ENCODE results near the gene NIPA2.
"Not testable (repeated sequence)": the region's sequence is repeated elsewhere in the genome, so short reads cannot be mapped to it uniquely, and the experiment has no call there.

NIPA2 gene

DNA sequence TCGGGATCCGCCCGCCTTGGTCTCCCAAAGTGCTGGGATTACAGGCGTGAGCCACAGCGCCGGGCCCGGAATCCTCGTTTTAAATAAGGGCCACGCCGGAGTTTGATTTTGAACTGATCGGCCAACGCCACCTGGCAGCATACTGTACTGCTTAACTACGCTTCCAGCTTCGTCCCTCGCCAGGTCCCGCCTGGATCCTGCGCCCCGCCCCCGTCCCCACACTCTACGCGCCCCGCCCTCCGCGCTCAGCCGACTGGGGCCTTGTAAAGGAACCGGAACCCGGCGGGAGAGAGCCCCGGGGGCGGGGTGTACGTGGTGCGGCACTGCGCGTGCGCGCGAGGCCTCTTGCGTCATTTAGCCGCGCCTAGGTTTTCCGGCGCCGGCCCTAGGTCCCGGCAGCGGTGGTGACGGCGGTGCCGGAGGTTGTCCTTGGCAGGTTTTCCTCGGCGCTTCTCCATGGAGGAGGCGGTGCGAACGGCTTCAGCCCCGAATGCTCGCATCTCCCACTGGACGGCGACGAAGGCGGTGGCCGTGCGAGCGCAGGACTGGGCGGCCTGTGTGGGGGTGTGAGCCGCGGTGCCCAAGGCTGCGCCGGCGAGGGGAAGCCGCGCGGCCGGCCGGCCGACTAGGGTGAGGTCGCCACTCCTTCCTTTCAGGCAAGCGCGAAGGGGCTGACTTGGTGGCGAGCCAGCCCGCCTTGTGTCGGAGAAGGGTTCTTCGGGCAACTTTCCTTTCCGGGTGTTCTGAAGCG, at the start of gene NIPA2:
NIPA2 (plus strand) TSS at position 375 of the 751 bp plus-strand sequence. CDS start 13,066 bp downstream, outside the sequence.
- DNase-seq, result peak; percentile 99 to 100

DNA sequence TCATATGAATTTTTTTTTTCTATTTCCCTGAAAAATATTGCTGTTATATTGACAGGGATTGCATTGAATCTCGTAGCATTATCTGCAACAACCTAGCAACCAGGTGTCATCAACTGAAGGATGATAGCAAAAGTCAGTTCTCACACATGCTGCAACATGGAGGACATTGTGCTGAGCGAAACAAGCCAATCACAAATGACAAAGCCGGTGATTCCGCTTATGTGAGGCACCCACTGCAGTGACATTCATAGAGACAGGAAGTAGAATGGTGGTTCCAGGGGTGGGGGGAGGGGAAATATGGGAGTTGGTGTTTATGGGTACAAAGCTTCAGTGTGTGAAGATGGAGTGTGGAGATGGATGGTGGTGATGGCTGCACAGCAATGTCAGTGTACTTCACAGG, 44.4 kb upstream of the NIPA2 start:
- DNase-seq, result no peak

DNA sequence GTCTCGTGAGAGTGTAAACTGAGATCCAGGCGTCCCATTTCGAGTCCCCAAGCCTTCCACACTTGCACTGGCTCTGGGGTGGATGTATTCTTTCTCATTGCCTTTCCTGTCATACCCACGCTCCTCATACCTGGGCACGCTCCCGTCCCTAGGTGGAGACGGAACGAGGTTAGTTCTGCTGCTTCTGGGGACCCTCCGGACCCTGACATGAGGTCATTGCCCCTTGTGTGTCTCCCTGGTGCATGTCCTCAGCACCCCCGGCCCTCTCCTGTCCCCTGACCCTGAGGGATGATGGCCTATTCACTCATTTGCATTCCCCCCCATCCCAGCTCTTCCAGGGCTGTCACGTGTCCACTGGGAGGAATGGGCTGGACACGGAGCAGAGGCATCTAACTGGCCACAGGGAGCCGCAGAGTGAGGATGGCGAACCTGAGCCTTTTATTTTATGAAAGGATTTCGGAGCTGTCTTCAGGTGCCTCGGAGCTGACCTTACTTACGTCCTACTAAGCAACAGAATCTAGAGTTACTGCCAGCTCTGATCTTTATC, 43.8 kb upstream of the NIPA2 start:
- no peak for DNase-seq

DNA sequence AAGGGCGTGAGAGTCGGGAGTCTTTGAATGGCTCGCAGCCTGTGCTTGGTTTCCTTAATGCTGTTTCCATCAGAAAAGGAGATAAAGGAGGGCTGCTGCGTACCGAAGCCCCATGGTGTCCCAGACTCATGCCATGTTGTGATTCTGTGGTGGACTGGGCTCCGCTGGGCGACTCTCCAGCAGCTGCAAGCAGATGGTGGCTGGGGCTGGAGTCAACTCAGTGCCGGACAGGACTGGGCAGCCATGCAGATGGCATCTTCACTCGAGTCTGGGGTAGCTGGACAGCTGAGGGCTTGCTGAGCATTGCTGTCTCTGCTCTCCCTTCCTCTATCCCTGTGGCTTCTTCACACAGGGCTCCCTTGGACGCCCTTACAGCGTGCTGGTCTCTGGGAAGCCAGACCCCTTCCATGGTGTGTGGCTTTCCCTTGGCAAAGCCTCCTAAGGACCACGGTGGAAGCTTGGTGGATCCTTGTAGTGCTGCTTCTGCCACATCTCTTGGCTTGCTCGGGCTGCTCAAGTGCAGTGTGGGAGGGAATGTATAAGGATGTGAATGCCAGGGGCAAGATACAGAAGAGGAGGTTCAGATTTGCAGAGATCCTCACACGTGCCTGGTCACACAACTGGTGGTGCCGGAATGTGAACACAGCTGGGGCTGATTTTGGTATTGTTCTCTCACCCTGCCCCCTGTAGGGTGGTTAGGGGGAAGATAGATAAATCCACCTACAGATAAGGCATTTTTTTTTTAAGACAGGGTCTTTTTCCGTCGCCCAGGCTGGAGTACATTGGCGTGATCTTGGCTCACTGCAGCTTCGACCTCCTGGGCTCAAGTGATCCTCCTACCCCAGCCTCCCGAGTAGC, 43.0 kb upstream of the NIPA2 start:
- no peak for DNase-seq

DNA sequence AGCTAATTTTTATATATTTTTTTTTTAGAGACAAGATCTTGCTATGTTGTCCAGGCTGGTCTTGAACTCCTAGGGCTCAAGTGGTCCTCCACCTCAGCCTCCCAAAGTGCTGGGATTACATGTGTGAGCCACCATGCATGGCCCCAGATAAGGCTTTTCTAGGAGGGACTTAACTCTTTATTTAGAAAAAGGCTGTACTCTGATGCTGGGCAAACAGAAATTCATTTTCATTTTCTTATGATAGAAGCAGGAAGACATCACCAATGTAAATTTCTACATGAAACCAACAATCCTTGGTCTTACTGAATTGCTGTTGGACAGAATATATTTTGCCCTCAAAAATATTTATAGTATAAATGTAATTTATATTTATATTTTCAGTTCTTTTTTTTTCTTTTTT, 42.4 kb upstream of the NIPA2 start:
- no peak for DNase-seq

DNA sequence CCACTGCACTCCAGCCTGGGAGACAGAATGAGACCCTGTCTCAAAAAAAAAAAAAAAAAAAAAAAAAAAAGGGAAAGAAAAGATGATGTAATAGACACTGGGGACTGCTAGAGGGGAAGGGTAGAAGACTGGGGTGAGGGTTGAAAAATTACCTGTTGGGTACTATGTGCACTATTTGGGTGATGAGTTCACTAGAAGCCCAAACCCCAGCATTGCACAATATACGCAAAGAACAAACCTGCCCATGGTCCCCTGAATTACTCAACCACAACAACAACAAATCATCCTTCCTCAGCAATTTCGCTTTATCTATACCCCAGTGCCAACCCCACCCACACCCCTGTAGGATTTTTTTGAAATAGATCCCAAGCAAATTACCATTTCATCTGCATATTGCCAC, 38.6 kb upstream of the NIPA2 start:
- DNase-seq, result no peak

DNA sequence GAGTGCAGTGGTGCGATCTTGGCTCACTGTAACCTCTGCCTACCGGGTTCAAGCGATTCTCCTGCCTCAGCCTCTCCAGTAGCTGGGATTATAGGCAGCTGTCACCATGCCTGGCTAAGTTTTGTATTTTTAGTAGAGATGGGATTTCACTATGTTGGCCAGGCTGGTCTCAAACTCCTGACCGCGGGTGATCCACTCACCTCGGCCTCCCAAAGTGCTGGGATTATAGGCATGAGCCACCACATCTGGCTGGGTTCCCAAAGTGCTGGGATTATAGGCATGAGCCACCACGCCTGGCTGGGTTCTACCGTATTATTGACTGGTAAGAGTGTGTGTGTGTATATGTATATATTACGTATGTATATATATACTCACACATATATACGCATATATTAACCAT, 35.5 kb upstream of the NIPA2 start:
- not testable (repeated sequence) for DNase-seq

DNA sequence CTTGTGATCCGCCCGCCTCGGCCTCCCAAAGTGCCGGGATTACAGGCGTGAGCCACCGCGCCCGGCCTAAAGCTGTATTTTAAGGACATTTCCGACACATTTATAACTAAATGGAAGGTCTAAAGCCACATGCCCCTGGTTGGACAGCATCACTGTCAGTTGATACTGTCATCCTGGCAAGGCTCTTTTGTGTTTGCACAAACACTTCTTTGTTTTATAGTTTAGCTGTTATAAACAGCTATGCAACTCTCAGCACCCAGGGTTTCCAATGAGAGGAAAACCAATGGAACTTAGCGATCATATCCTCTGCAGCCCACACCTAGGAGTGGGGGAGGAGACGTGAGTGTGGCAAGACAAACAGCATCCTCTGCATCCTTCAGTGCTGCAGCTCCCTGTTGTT, 32.3 kb upstream of the NIPA2 start:
- DNase-seq, result no peak

DNA sequence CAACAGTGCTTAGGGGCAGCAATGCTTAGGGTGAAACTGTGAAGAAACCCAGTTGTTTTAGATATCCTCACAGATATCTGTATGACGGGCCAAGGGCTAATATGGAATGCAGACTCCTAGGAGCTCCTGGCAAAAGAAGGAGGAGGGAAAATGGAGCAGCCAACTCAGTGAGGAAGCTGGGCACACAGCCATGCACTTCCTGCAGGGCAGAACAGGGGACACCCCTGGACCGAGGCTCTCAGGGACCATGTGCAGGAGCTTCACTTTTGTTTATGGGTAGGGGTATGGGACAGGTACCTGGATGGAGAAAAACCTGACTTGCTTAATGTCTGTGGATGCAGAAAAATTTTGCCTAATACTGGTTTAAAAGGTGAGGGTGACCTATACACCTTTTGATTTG, 31.8 kb upstream of the NIPA2 start:
- DNase-seq, result no peak

DNA sequence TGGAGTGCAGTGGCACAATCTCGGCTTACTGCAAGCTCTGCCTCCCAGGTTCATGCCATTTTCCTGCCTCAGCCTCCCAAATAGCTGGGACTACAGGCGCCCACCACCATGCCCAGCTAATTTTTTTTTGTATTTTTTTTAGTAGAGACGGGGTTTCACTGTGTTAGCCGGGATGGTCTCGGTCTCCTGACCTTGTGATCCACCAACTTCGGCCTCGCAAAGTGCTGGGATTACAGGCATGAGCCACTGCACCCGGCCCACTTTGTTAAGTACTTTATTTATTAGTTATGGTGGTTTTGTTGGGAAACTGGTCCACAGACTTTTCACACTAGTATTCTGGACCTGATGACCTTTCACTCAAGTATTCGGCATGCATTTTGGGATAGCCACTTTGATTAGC, 30.6 kb upstream of the NIPA2 start:
- DNase-seq, result not testable (repeated sequence)

DNA sequence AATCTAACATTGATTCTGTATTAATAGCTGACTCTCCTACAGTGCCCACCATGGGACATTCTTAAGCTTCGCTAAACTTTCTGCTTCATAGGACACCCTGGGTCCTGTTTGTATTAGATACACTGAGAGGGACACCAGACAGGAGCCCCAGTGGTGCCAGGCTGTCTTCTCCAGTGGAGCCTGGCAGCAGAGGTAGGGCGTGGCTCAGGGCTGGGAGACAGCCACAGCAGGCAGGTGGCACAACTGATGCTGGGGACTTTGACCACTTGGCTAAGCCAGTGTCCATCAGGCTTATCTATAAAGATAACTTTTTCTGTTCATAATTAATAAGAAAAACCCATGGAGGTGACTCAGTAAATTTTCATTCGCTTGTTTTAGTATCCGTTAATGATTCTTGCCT, 30.2 kb upstream of the NIPA2 start:
- no peak for DNase-seq

DNA sequence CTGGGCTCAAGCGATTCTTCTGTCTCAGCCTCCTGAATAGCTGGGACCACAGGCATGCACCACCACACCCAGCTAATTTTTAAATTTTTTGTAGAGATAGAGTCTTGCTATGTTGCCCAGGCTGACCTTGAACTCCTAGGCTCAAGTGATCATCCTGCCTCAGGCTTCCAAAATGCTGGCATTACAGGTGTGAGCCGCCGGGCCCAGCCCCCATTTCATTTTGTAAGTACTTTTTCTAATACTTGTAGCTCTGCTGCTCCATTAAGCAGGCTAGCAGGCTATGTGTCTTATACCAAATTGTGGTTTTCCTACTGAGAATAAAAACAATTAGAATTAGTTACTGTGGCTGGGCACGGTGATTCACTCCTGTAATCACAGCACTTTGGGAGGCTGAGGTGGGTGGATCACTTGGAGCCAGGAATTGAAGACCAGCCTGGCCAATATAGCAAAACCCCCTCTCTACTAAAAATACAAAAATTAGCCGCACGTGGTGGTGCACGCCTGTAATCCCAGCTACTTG, 29.6 kb upstream of the NIPA2 start:
- DNase-seq, result no peak

DNA sequence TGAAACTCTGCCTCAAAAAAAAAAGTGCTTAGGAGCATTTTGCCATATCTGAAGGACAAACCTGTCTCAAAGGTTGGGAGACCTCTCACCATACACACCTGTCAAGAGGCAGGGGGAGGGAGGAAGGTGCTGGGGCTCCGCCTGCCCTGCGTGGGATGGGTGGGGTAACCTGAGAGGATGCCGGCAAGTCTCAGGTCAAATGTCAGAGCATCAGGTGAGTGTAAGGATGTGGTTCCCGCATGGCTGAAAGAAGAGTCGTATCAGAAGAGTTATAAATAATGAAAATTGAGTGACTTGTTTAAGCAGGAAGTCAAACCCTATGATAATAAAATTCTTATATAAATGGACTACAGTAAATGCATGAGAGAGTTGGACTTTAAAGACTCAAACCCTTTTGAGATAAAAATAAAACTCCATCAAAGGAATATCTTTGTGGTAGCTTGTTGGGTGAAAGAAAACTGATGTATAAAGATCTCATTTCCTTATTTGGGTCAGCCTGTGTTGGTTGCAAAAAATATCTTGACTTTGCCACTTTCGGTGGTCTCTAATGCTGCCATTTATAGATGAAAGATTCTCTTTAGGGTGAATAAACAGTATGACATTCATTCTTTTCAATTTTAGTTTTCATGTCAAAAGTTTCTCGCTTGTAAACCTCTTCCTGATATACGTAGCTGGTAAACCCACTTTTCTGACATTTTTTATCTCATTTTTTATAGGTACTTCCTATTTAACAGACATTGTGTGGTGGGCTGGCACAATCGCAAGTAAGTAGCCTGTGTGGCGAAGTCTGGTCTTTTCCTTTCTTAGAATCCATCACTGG, 28.2 kb upstream of the NIPA2 start:
- DNase-seq, result no peak

DNA sequence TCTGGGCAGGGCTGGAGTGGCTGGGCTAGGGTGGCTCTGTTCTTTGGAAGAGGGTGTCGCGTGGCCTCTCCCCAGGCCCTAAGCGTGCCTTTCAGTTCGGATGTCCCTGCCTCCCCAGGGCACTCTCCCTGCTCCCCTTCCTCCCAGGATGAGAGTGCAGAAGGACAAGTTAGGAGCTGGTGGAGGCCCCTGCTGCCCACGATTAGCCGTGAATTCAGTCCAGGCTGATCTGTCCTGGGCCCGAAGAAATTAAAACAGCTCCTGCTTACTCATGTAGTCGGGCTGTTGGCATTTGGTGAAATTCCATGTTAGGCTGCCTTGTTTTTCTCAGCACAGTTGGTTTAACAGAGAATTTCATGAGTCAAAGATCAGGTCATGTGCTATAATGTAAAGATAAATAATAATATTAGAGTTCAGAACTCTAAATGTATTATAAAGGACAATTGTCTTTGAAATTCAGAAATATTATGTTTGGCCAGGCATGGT, 27.6 kb upstream of the NIPA2 start:
- no peak for DNase-seq

DNA sequence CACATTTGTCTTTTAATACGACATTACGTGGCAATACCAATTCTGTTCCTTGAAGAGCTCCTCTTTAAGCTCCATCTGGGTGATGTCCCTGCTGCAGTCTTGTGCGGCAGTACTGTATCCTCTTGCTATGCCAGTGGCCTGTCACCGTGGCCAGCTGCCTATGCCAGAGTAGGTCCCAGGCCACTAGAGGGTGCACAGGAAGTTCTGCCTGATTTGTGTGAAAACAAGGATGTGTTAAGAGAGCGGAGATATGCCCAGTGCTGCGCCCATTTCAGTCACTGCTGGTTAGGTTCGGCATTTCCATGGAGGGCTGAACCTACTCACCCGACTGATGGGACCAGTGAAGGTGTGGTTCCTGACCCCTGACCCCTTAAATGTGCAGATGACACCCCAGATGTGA, 26.8 kb upstream of the NIPA2 start:
- no peak for DNase-seq

DNA sequence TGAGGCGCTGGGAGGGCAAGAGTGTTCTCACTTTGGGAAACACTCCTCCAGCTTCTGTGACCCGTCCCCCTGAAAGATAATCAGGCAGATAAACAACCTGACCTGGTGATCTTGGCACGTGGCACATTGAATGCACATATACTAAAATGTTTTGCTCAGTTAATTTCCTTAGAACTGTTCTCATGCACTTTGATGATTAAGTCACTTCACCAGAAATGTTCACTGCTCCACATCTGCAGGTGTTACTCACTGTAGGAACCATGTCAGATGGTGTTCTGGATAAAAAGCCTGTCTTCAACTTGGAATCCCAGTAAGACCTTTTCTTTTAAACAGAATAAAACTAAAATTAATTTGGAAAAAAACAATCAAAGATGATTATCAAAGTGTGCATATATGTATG, 24.6 kb upstream of the NIPA2 start:
- no peak for DNase-seq

DNA sequence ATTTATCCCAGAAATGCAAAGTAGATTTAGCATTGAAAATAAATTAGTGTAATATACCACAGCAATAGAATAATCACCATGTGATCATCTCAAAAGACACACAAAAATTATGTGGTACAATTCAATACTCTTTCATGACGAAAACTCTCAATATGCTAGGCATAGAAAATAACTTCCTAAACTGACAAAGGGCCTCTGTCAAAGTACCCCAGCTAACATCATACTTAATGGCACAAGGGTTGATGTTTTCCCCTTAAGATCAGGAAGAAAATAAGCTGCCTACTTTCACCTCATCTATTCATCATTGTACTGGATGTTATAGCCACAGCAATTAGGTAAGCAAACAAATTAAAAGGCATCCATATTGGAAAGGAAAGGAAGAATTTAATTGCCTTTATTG, 22.7 kb upstream of the NIPA2 start:
- no peak for DNase-seq

DNA sequence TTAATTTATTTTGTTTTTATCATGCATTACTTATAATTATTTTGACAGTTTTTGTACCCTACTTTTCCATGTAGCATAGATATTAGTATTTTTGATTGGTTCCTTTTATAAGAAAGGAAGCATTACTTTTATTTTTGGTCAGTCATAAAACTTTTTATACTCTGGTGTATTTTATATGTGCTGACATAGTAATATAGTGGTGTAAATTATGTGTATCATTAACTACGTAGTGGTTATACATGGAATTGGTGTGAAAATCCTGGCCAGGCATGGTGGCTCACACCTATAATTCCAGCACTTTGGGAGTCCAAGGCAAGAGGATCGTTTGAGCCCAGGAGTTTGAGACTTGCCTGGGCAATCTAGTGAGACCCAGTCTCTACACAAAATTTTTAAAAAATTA, 18.8 kb upstream of the NIPA2 start:
- no peak for DNase-seq

DNA sequence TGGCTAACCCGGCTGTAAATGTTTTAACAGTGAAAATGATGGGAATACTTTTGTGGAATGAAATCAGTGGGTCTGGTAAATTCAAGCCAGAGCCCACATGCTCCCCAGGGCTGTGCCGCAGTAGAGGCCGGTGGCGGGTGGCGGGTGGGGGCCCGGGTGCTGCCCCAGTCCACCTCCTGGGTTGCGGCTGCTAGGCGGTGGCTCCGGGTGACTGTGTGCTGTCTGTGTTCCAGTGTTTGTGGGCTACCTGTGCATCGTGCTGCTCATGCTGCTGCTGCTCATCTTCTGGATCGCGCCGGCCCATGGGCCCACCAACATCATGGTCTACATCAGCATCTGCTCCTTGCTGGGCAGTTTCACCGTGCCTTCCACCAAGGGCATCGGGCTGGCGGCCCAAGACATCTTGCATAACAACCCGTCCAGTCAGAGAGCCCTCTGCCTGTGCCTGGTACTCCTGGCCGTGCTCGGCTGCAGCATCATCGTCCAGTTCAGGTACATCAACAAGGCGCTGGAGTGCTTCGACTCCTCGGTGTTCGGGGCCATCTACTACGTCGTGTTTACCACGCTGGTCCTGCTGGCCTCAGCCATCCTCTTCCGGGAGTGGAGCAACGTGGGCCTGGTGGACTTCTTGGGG, 14.9 kb upstream of the NIPA2 start:
- no peak for DNase-seq

DNA sequence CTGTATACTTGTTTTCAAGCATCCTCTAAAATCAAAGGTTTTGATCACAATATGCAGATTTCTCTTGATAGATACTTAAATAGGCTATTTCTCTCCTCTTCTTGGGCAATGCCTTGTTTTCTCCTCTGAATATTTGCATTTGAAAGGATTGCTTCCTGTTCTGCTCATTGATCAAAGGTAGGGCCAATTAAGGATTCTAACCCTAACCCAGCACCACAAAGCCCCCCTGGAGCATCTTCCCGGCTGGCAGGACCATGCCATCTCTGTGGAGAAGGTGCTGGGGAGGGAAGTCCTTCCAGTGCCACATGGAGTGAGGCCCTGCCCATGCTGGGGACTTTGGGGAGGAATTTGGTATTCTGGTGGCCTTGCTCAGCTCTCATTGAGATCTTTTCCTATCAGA, 11.3 kb upstream of the NIPA2 start:
- no peak for DNase-seq

DNA sequence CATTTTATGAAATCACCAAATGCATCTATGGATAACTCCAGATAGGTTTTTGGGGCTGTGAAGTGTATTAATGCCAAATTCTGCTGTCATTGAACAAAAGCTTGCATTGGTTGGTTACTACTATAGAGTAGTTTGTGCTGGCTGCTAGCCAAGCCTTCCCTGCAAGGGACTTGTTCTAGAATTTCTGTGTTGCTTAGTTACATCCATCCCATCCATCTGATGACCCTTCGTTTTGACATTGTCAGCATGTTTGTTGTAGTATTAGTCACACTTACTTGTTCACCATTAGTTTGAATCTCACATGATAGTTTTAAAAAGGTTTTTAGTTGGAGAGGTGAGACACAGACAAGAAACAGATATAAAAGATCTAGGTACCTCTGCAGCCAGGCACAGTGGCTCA, 7.0 kb upstream of the NIPA2 start:
- no peak for DNase-seq

DNA sequence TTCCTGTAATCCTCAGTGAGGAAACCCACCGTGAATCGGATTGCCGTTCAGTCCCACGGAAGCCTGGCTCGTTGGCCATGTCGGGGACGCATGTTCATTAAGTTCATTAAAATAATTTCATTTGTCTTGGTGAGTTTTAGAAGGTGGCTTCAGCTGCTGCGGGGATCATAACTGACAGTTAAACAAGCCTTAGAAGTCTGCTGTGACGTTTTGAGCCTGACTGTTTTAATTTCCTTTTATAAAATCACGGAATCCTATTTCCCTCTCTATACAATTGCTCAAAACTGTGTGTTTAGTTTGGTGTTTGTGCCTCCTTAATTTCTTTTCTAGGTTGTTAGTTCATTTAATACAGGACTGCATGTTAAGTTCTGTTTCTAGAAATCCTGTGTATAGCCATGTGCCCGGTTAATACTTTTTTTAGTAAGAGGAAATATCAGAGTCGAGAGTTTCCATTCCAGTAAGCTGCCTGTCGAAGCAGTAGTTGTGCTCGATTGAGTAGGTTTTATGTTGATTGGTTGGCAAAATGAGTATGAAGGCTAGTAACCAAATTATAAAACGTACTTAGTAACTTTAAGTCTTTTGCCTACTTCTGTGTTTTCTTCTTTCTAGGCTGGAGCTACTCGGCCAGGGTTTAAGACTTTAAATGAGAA, 705 bp downstream of the NIPA2 start:
- DNase-seq, result no peak

Data from activated T-cell treated with anti-CD3 and anti-CD28 coated beads, Interleukin-2, amount 50 U/mL, for 48 hours (primary cell).